ENCODE measurements around the gene ZNF467. TPM values are rescaled to one million over a fixed set of nuclear protein-coding genes. Genes with fewer than 3 reads are reported as not detected.

The ZNF467 gene
- polyA plus RNA-seq, 5 donors: 17.8 to 38.1 (median 29.0) TPM

DNA sequence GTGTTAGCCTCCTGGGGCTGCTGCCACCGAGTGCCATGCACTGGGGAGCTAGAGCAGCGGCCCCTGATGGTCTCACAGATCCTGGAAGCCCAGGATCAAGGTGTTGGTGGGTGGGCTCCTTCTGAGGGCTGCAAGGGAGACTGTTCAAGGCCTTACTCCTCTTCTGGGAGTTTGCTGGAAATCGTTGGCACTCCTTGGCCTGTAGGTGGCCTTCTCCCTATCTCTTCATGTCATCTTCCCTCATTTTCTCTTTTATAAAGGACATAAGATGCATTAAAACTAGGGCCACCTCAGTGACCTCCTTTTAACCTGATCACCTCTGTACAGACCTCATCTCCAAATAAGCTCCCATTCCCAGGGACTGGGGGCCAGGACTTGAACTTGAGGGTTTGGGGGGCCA lies 37.8 kb upstream of the ZNF467 start:
- no peak for DNase-seq

DNA sequence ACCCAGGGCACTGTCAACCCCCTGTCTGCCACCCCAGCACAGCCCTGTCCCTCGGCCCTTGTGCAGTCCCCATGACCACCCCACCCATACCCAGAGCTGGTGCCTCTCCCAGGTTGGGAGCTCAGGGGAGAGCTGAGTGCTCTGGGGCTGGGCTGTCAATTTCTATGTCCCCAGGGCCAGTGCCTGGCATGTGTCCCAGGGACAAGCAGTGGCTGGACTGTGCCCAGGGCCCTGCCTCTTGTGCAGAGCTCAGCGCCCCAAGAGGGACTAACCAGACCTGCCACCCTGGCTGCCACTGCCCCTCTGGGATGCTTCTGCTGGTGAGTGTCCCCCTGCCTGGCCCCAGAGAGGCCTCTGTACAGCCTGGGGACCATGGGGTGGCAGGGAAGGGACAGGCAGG lies 35.8 kb upstream of the ZNF467 start:
- DNase-seq: no peak

DNA sequence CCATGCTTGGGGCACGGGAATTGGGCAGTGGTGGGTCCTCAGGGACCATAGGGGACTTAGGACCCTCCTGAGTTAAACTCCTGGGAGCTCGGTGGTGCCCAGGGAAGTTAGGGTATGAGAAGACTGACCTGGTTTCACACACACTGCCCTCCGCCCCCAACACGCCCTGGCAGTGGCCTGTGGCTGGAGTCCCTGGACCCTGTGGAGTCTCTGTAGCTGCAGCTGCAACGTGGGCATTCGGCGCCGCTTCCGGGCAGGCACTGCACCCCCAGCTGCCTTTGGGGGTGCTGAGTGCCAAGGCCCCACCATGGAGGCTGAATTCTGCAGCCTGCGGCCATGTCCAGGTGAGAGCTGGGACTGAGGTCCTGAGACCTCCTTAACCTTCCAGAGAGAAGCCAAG lies 34.9 kb upstream of the ZNF467 start:
- DNase-seq: no peak

DNA sequence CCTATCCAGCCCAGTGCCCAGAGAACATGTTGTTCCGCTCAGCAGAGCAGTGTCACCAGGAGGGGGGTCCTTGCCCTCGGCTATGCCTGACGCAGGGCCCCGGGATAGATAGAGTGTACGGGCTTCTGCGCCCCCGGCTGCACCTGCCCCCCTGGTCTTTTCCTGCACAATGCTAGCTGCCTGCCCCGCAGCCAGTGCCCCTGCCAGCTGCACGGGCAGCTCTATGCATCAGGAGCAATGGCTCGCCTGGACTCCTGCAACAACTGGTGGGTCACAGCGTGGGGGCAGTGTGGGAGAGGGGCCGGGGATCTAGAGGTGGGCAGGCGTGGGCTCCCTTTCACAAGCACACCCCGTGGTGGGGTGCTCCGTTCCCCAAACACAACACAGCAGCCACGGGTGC lies 33.3 kb upstream of the ZNF467 start:
- no peak for DNase-seq

DNA sequence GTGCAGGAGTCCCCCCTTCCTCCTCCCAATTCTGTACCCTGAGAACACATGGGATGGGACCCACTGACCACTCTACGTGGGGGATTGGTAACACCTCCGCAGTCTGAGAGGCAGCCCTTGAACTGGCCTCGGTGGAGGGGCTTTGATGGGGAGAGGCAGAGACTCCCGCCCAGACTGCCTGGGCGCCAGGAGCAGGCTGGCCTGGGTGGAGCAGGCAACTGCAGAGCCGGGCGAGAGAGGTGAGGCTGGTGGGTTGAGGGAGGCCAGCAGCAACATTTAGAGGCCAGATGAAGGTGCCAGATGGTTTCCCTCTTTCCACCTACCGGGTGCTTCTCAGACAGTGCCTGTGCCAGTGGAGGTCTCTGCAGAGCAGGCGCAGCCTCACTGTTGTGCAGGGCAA lies 30.7 kb upstream of the ZNF467 start:
- DNase-seq: no peak

DNA sequence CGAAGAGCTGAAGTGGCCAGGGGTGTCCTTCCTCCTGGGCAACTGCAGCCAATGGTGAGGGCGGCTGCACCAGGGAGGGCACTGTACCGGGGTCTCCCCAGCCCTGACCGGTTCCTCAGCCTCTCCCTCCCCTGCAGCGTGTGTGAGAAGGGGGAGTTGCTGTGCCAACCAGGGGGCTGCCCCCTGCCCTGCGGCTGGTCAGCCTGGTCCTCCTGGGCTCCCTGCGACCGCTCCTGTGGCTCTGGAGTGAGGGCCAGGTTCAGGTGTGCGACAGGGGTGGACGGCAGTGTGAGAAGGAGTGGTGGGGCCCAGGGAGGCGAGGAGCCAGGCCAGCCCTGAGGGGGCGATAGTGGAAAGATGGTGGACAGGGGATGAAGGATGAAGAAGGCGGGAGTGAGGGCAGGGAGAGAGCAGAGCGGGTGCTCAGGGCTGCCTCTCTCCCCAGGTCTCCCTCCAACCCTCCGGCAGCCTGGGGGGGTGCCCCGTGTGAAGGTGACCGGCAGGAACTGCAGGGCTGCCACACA lies 30.2 kb upstream of the ZNF467 start:
- DNase-seq: no peak

DNA sequence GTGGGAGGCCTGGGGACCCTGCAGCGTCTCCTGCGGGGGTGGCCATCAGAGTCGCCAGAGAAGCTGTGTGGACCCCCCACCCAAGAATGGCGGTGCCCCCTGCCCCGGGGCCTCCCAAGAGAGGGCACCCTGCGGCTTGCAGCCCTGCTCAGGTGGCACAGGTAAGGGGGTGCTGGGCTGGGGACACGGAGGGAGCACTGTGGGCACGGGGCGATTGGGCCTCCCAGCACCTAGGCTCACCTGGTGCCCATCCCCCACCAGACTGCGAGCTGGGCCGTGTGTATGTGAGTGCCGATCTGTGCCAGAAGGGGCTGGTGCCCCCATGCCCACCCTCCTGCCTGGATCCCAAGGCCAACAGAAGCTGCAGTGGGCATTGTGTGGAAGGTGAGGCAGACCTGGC lies 29.6 kb upstream of the ZNF467 start:
- no peak for DNase-seq

DNA sequence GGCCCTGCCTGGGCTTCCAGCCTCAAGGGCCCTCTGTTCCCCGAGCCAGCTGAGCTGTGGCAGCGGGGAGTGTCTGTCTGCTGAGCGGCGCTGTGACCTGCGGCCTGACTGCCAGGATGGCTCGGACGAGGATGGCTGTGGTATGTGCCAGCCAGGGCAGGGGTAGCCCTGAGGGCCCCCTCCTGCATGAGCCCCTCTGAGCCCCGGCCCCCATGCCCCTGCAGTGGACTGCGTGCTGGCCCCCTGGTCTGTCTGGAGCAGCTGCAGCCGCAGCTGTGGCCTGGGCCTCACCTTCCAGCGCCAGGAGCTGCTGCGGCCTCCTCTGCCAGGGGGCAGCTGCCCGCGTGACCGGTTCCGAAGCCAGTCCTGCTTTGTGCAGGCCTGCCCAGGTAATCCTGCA lies 28.4 kb upstream of the ZNF467 start:
- DNase-seq: no peak

DNA sequence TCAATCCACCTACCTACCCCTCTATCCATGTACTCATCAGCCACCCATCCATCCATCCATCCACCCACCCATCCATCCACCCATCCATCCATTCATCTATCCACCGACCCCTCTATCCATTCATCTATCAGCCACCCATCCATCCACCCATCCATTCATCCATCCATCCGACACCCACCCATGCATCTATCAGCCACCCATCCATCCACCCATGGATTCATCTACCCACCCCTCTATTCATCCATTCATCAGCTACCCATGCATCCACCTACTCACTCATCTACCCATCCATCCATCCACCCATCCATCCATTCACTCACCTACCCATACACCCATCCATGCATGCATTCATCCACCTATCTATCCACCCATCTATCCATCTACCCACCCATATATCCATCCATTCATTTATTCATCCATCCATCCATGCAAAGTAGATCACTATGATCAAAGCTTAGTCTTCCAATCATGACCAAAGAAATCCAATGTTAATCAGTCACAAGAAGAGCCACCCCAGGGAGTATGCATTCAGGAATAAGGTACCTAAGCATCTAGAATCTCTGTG lies 27.7 kb upstream of the ZNF467 start:
- no peak for DNase-seq

DNA sequence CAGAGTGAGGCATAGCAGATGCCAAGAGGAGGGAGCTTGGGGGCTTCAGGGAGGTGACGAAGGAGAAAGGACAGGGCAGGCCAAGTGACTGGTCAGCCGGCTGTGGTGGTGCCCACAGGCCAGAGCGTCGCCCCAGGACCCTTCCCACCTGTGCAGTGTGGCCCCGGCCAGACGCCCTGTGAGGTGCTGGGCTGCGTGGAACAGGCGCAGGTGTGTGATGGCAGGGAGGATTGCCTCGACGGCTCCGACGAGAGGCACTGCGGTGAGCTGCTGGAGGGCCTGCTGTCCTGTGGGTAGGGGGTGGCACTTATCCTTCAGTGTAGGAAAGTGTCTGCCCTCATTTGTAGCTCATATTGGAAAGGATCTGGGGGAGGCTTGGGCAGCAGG lies 26.8 kb upstream of the ZNF467 start:
- DNase-seq: no peak

DNA sequence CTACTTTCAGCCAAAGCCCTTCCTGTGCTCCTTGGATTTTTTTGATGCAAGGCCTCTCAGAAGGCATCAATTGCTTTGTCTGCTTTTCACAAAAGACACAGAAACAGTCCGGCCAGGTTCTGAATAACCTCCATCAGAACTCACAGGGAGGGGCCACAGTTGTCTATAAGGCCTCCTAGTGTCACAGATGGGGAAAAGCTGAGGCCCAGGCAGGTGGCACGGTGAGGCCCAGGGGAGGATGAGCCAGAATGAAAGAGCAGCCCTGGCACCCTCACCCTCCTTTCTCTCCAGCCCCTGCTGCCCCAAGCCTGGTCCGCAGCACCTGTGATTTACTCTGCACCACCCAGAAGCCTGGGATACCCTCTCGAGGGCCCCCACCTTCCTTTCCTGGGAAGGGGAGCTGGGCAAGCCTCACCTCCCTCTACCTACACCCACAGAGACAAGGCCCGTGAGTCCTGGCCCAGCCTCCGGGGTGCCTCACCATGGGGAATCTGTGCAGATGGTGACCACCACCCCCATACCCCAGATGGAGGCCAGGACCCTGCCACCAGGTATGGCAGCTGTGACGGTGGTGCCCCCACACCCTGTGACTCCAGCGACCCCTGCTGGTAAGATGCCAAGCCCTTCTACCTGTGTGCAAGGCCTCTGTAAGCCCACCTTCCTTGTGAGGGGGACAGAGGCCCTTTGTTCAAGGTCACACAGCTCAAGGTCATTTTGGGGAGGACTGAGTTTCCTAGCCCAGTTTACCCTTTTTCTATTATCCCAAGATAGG lies 26.2 kb upstream of the ZNF467 start:
- DNase-seq: no peak

DNA sequence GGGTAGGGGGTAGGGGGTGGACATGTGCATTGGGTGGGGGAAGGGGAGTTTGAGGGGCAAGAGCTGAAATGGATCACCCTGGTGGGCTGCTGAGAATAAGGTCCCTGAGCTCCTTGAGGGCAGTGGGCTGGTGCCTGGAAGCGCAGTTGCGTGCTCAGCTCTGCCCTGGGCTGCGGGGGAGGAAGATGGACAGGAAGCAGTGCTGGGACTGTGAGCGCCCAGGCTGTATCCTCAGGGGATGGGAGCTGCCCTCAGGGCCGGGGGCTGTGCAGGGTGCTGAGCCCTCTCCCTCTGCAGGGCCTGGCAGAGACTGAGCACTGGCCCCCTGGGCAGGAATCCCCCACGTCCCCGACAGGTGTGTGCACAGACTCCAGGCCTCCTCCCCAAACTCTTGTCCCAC lies 24.4 kb upstream of the ZNF467 start:
- DNase-seq: no peak

DNA sequence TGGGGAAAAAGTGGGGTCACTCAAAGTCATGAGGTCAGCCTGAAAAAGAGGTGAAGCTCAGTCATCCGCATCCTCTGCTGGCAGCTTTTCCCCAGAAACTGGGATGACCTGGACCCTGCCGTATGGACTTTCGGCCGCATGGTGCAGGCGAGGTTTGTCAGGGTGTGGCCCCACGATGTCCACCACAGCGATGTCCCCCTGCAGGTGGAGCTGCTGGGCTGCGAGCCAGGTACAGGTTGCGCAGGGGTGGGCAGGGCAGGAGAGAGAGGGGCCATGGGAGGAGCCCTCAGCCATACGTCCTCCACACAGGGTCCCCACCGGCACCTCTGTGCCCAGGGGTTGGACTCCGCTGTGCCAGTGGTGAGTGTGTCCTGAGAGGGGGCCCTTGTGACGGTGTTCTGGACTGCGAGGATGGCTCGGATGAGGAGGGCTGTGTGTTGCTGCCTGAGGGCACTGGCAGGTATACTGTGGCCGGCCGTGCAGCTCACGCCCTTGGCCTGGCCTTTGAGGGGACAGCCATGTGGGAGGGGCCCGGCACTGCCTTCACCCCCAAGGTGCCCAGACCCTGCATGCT lies 23.0 kb upstream of the ZNF467 start:
- no peak for DNase-seq

DNA sequence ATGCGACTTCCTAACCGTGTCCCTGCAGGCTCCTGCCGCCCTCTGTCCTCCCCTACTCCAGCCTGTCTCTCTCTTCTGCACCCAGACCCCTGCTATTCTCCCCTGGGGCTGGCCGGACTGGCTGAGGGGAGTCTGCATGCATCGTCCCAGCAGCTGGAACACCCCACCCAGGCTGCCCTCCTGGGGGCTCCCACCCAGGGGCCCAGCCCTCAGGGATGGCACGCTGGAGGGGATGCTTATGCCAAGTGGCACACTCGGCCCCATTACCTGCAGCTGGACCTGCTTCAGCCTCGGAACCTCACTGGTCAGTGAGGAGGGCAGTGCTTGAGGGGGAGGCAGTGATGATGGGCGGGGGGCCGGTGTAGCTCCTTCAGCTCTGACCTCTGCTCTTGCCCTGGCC lies 21.7 kb upstream of the ZNF467 start:
- DNase-seq: no peak

DNA sequence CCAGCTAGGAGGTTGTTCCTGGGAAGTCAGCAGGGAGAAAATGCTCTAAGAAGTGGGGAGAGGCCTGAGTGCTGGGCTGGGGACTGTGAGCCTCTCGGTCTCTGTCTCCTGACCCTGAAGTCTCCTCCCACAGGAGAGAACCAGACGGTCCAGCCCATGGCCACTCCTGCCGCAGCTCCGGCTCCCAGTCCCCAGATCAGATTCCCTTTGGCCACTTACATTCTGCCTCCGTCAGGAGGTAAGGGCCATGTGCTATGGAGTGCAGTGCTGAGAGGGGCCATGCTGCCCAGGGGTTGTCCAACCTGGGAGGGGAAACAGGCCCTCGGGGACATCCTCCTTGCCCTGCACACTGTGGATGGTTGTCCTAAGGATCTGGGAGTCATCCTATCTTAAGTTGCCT lies 21.3 kb upstream of the ZNF467 start:
- no peak for DNase-seq

DNA sequence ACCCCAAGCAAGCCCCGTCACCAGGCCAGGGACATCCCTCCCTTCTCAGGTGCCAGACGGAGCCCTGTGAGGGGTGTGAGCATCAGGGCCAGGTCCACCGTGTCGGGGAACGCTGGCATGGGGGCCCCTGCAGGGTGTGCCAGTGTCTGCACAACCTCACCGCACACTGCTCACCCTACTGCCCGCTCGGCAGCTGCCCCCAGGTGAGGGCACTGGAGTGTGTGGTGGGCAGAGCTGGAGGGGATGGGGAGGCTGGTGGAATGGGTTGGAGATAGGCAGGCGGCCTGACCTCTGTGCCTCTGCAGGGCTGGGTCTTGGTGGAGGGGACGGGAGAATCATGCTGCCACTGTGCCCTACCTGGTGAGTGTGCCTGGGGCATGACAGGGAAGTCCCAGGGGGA lies 19.9 kb upstream of the ZNF467 start:
- DNase-seq: no peak

DNA sequence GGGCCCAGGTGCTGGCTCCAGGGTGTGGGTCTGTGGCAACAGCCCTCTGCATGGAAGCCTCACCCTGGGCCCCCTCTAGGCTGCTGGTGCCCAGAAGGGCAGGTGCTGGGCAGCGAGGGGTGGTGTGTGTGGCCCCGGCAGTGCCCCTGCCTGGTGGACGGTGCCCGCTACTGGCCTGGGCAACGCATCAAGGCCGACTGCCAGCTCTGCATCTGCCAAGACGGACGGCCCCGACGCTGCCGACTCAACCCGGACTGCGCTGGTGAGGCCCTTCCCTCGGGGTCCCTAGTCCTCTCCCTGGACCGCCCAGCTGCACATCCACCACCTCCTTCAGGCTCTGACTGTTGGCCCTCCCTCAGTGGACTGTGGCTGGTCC lies 18.8 kb upstream of the ZNF467 start:
- no peak for DNase-seq

DNA sequence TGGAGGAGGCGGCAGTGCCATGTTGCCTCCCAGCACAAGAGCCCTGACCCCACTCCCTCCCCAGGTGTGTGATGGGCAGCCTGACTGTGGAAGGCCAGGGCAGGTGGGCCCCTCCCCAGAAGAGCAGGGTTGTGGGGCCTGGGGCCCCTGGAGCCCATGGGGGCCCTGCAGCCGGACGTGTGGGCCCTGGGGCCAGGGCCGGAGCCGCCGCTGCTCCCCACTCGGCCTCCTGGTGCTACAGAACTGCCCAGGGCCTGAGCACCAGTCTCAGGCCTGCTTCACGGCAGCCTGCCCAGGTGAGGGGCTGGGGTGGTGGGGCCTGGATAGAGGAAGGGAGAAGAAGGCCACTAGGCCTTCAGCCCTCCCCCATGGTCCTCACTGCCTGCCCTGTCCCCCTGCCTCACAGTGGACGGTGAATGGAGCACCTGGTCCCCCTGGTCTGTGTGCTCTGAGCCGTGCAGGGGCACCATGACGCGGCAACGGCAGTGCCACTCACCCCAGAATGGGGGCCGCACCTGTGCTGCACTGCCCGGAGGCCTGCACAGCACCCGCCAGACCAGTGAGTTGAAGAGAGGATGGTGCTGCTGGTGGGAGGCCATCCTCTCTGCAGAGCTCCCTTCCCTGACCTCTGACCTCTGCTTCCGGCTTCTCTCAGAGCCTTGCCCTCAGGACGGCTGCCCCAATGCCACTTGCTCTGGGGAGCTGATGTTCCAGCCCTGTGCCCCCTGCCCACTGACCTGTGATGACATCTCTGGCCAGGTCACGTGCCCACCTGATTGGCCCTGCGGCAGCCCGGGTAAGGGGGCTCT lies 18.2 kb upstream of the ZNF467 start:
- no peak for DNase-seq

DNA sequence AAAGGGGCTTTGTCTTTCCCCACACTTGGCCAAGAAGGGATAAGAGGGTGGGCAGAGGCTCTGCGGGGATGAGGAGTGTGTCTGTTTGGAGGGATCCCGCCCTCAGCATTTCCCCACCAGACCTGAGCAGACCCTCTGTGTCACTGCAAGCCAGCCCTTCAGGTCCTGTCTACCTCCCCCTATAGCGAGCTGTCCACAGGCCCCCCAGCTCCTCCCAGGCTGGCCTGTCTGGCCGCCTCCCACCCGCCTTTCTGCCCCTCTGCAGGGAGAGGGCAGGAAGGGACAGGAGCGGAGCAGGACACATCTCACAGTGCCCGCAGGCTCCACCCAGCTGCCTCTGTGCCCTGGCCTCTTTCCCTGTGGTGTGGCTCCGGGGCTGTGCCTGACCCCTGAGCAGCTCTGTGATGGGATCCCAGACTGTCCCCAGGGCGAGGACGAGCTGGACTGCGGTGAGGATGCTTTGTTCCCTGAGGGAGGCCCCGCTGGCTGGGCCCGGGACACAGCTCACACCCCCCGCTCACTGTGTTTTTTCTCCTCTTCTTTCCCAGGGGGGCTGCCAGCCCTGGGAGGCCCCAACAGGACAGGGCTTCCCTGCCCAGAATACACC lies 17.5 kb upstream of the ZNF467 start:
- no peak for DNase-seq

DNA sequence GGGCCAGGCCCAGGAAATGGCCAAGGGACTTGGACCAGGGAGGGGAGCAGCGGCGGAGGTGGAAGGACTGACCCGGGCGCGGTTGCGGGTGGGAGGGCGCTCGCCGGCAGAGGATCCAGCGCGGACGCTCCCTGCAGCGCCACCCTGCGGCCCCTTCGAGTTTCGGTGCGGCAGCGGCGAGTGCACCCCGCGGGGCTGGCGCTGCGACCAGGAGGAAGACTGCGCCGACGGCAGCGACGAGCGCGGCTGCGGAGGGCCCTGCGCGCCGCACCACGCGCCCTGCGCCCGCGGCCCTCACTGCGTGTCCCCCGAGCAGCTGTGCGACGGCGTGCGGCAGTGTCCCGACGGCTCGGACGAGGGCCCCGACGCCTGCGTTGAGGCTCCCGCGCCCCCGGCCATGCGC lies 16.8 kb upstream of the ZNF467 start:
- DNase-seq: no peak

DNA sequence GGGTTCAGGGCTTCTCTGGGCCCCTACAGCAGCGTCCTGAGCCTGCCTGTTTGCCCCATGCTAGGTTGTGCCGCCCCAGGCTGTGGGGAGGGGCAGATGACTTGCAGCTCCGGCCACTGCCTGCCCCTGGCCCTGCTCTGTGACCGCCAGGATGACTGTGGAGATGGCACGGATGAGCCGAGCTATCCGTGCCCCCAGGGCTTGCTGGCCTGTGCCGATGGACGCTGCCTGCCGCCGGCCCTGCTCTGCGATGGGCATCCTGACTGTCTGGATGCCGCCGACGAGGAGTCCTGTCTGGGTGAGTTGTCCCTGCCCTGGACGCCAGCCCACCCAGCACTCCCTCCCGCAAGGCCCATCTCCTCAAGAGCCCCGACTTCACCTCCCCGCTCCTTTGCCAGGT lies 15.7 kb upstream of the ZNF467 start:
- no peak for DNase-seq

DNA sequence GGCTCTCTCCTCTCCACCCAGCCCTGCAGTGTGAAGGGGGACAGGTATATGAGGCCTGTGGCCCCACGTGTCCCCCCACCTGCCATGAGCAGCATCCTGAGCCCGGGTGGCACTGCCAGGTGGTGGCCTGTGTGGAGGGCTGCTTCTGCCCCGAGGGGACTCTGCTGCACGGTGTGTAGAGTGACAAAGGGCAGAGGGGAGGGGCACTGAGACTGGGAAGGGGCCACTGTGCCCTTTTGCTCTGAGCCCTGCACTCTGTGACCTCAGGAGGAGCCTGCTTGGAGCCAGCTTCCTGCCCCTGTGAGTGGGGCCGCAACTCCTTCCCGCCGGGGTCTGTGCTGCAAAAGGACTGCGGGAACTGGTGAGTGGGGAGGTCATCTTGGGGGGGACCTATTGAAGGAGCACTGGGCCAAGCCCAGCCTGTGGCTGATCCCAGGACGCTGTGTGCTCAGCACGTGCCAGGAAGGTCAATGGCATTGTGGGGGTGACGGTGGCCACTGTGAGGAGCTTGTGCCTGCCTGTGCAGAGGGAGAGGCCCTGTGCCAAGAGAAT lies 15.0 kb upstream of the ZNF467 start:
- DNase-seq: no peak

All from right lung (tissue), 5 donors.